ENCODE measurements around the gene F7. TPM values are rescaled to one million over a fixed set of nuclear protein-coding genes. Genes with fewer than 3 reads are reported as not detected.

F7 gene
- total RNA-seq, 1 experiment from 2014 or later, result 52.4 TPM

GRCh38 chr13:113062691-113063090 is 42.9 kb upstream of the F7 start:
- no peaks in the 10 kb centered on the region; the same call in 1 of the 2 replicates for H3K36me3 ChIP-seq (ENCODE audit: control insufficient read depth, insufficient read depth, low read length)
- TF ChIP-seq CTCF (IDR thresholded peaks at IDR 0.05; ENCODE audit: insufficient read depth in 1 of 2, low read depth in 1 of 2, low read length in 1 of 2, severe bottlenecking in 1 of 2, unreplicated experiment in 1 of 2), result no peak
- intact Hi-C loops (cut with micrococcal nuclease; ENCODE audit: unreplicated experiment), result no loop called here
- H3K9me3 ChIP-seq, result no peaks in the 10 kb centered on the region
- BruUV-seq (replicated peaks), result no TSS peak
- ChIA-PET POLR2A (interaction anchor here (0.5 kb wide), 1 partner anchor 877 kb away, joined by 4 read pairs; no protein-coding TSS in a partner anchor), CTCF (interaction anchor here (0.6 kb wide), 1 partner anchor 209 kb away, joined by 3 read pairs; no protein-coding TSS in a partner anchor)
- no peaks in the 10 kb centered on the region for H3K27me3 Mint-ChIP-seq (ENCODE audit: insufficient read depth, unreplicated experiment)
- no peaks in the 10 kb centered on the region for H3K4me1 Mint-ChIP-seq (ENCODE audit: low read depth, unreplicated experiment)
- no peaks in the 10 kb centered on the region for H3K27me3 ChIP-seq (replicated peaks; ENCODE audit: control insufficient read depth, insufficient read depth, low read length)
- no peak overlapping the region for H3K27ac Mint-ChIP-seq (ENCODE audit: unreplicated experiment)
- H3K4me3 Mint-ChIP-seq (ENCODE audit: unreplicated experiment), result no peak overlapping the region
- H3K9me3 Mint-ChIP-seq (ENCODE audit: unreplicated experiment), result no peaks in the 10 kb centered on the region
- no peaks in the 10 kb centered on the region for H3K4me1 ChIP-seq
- no peak for DNase-seq
- H3K4me3 ChIP-seq (ENCODE audit: low read depth, low read length), result no peak overlapping the region
- peaks cover 5% of the 10 kb centered on the region for H3K36me3 Mint-ChIP-seq (ENCODE audit: insufficient read depth, unreplicated experiment)

- no TSS peak for BruUV-seq (replicated peaks)
- Mint-ChIP-seq H3K27ac (ENCODE audit: unreplicated experiment) (no peak overlapping the region), H3K27me3 (ENCODE audit: insufficient read depth, unreplicated experiment) (no peaks in the 10 kb centered on the region), H3K9me3 (ENCODE audit: unreplicated experiment) (no peaks in the 10 kb centered on the region), H3K4me3 (ENCODE audit: unreplicated experiment) (no peak overlapping the region), H3K4me1 (ENCODE audit: low read depth, unreplicated experiment) (no peaks in the 10 kb centered on the region), H3K36me3 (ENCODE audit: insufficient read depth, unreplicated experiment) (peaks cover 5% of the 10 kb centered on the region)
- intact Hi-C loops (cut with micrococcal nuclease; ENCODE audit: unreplicated experiment), result no loop called here
- H3K36me3 ChIP-seq (ENCODE audit: control insufficient read depth, insufficient read depth, low read length), result no peaks in the 10 kb centered on the region; the same call in 1 of the 2 replicates
- no peaks in the 10 kb centered on the region for H3K4me1 ChIP-seq
- ChIA-PET POLR2A (interaction anchor here (0.5 kb wide), 1 partner anchor 876 kb away, joined by 4 read pairs; no protein-coding TSS in a partner anchor), CTCF (interaction anchor here (0.6 kb wide), 1 partner anchor 209 kb away, joined by 3 read pairs; no protein-coding TSS in a partner anchor)
- no peaks in the 10 kb centered on the region for H3K9me3 ChIP-seq
- no peak for TF ChIP-seq CTCF (IDR thresholded peaks at IDR 0.05; ENCODE audit: insufficient read depth in 1 of 2, low read depth in 1 of 2, low read length in 1 of 2, severe bottlenecking in 1 of 2, unreplicated experiment in 1 of 2)
- H3K4me3 ChIP-seq (ENCODE audit: low read depth, low read length), result no peak overlapping the region
- no peaks in the 10 kb centered on the region for H3K27me3 ChIP-seq (replicated peaks; ENCODE audit: control insufficient read depth, insufficient read depth, low read length)
- DNase-seq, result no peak
Measured at GRCh38 chr13:113063091-113063491, 42.5 kb upstream of the F7 start.

- H3K36me3 ChIP-seq (ENCODE audit: control insufficient read depth, insufficient read depth, low read length), result no peaks in the 10 kb centered on the region; the same call in 1 of the 2 replicates
- peaks cover 5% of the 10 kb centered on the region for H3K36me3 Mint-ChIP-seq (ENCODE audit: insufficient read depth, unreplicated experiment)
- H3K9me3 Mint-ChIP-seq (ENCODE audit: unreplicated experiment), result no peaks in the 10 kb centered on the region
- TF ChIP-seq CTCF (IDR thresholded peaks at IDR 0.05; ENCODE audit: insufficient read depth in 1 of 2, low read depth in 1 of 2, low read length in 1 of 2, severe bottlenecking in 1 of 2, unreplicated experiment in 1 of 2), result no peak
- POLR2A ChIA-PET, result no interaction called here
- no peaks in the 10 kb centered on the region for H3K27me3 ChIP-seq (replicated peaks; ENCODE audit: control insufficient read depth, insufficient read depth, low read length)
- H3K4me1 ChIP-seq, result no peaks in the 10 kb centered on the region
- intact Hi-C loops (cut with micrococcal nuclease; ENCODE audit: unreplicated experiment), result no loop called here
- no peak for DNase-seq
- no peaks in the 10 kb centered on the region for H3K4me1 Mint-ChIP-seq (ENCODE audit: low read depth, unreplicated experiment)
- no peak overlapping the region for H3K27ac Mint-ChIP-seq (ENCODE audit: unreplicated experiment)
- no peak overlapping the region for H3K4me3 ChIP-seq (ENCODE audit: low read depth, low read length)
- no peak overlapping the region for H3K4me3 Mint-ChIP-seq (ENCODE audit: unreplicated experiment)
- no peaks in the 10 kb centered on the region for H3K9me3 ChIP-seq
- no TSS peak for BruUV-seq (replicated peaks)
- CTCF ChIA-PET, result no interaction called here
- H3K27me3 Mint-ChIP-seq (ENCODE audit: insufficient read depth, unreplicated experiment), result no peaks in the 10 kb centered on the region
Measured at GRCh38 chr13:113064000-113064533, 41.5 kb upstream of the F7 start.

All from Caco-2 (cell line).